ENCODE results near the gene CD48.
"Not testable (repeated sequence)": the region's sequence is repeated elsewhere in the genome, so short reads cannot be mapped to it uniquely, and the experiment has no call there.

CD48 gene

DNA sequence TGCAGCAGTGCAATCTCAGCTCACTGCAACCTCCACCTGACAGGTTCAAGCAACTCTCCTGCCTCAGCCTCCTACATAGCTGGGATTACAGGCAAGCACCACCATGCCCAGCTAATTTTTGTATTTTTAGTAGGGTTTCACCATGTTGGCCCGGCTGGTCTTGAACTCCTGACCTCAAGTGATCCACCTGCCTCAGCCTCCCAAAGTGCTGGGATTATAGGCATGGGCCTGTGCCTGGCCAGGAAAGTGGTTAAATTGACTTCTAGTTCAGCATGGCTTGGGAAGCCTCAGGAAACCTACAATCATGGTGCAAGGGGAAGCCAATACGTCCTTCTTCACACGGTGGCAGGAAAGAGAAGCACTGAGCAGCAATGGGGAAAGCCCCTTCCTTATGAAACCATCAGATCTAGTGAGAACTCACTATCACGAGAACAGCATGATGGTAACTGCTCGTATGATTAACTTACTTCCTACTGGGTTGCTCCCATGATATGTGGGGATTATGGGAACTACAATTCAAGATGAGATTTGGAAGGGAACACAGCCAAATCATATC lies 981 bp upstream of the CD48 start:
- DNase-seq (ENCODE audit: low read depth) = not testable (repeated sequence)

DNA sequence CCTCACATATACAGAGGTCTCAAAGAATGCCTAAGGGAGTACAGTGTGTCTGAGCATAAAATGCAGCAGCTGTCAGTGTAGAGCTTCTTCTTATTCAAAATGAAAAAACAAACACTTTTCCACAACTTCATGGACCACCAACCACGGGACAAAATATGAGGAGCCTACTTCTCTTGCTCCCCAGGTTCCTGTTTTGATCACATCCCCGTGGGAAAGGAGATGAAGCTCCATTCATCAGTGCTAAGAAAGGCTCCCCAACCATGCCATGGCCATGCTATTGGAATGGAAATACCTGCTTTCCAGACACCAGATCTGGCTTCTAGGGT lies 383 bp downstream of the CD48 start:
- no peak for DNase-seq (ENCODE audit: low read depth)

DNA sequence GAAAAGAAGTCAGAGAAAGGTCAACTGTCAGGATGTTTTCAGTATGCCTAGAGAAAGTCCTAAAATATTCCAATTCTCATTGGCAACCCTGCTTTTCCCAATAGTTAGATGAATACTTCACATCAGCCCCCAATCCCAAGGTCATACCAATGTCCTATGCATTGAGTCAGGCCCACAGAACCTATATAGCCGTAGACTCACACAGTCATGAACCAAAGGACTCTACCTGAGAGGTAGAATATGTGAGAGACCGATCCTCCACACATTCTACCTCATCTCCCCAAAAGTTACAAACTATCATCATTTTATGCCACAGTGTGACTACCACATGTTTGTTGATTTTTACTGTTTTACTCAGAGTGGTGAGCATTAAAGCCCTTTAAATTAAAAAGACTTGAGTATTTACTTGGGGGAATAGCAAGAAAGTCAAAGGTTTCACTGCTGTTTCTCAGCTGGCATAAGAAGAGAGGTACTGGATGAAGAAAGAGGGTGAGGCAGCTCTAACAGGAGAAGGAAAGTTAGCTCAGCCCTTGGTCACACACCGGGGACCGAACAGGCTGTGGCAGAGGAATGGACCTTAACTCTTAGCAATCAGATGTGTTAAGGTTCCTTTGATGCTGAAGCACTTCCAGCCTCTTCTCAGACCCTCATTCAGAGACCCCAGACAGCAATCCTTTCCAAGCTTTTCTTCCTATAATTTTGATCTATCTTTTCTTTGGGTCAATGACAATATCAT lies 937 bp downstream of the CD48 start:
- no peak for DNase-seq (ENCODE audit: low read depth)

DNA sequence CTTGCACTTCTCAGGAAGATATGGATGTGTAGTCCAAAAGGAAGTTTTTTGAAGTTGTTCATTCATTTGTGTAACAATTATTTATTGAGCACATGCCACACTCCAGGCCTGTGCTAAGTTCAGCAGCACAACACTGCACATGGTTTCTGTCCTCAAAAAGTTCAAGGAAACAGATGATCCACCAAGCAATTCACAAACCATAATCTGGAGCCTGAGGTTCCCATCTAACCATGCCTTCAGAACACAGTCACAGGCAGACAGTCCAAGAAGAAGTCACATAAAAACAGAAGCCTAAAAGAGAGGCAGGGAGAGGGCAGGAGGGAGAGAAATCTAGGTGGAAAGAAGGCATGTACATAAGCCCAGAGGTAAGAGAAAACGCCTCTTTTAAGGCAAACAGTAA lies 1.9 kb downstream of the CD48 start:
- no peak for DNase-seq (ENCODE audit: low read depth)

DNA sequence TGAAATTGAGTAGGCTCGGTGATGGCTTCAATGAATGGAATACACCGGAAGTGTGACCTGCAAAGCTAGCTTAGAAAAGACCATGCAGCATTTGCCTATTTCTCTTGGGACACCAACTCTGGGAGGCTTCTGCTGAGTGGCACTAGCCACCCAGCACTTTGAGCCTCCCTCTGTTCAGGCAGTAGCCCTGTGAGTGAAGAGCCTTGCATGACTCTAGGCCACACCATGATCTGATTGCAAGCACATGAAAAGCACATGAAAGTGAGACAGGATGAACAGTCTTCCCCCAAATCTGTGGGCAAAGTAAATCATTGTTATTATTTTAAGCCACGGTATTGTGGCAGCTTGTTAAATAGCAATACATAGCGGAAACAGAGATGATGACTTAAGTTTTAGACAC lies 2.8 kb downstream of the CD48 start:
- no peak for DNase-seq (ENCODE audit: low read depth)

DNA sequence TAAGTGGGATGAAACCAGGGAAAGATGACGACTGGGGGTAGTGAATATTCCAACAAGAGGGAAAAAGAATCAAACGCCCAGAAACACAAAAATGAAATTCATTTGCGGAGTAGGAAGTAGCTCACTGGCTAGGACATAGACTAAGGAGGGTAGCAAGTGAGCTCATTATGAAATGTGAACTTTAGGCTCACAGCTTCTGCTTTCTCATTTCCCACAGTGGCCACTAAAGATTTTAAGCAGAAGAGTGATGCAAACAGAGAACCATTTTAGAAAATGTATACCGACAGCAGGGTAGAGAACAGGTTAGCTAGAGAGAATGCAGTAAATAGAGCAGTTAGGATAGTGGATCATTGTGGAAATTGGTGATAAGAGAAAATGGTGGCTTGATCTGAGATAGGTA lies 3.5 kb downstream of the CD48 start:
- no peak for DNase-seq (ENCODE audit: low read depth)

- DNase-seq (ENCODE audit: low read depth) = no peak
These were observed 4.2 kb downstream of the CD48 start for GRCh38 chr1:160707236-160708064.

- DNase-seq (ENCODE audit: low read depth) = no peak
These were observed 4.9 kb downstream of the CD48 start for GRCh38 chr1:160706526-160707235.

GRCh38 chr1:160705742-160706141 lies 5.9 kb downstream of the CD48 start:
- DNase-seq (ENCODE audit: low read depth) = no peak

- not testable (repeated sequence) for DNase-seq (ENCODE audit: low read depth)
These were observed 6.4 kb downstream of the CD48 start for GRCh38 chr1:160705212-160705621.

DNA sequence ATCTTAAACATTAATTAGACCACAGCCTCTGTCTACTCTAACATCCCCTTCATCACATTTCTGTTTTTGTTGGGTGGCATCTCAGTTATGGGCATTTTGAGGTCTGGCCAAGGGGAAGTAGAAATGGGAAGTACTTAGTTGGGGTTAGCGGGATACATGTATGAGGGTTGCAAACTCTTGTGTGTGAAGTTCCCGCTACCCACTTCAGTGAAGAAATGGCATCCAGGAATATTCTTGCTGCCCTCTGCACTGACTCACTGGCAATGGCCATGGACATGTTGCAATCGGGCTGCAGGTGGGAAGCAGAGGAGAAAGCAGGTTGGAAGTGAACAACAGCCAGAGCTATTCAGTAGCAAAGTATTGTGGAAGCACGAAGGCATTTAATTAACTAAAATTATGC lies 7.4 kb downstream of the CD48 start:
- no peak for DNase-seq (ENCODE audit: low read depth)

DNA sequence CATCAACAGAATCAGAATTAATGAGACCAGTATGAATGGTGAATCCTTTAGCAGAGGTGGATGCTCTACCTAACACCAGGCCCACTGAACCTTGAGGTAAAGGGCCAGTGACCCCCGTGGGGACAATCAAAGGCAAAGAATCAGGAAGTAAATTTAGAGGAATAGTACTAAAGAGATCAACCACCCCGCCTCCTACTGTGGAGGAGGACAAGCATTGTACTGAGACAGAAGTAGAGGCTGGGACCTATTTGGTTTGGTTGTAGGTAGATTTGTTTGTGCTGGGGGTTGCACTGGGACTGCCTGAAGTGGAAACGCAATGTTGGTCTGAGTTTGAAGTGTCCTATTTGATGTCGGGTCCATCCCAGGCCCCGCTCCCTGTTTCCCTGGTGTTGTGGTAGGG lies 9.5 kb downstream of the CD48 start:
- DNase-seq (ENCODE audit: low read depth) = no peak

DNA sequence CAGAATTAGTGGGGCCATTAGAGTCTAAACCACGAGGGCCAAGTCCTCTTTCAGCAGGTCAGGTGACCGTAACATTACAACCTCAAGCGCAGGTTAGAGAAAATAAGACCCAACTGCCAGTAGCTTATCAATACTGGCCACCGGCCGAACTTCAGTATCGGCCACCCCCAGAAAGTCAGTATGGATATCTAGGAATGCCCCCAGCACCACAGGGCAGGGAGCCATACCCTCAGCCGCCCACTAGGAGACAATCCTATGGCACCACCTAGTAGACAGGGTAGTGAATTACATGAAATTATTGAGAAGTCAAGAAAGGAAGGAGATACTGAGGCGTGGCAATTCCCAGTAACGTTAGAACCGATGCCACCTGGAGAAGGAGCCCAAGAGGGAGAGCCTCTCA lies 19.2 kb downstream of the CD48 start:
- not testable (repeated sequence) for DNase-seq (ENCODE audit: low read depth)

GRCh38 chr1:160685266-160685665 lies 26.4 kb downstream of the CD48 start:
- DNase-seq (ENCODE audit: low read depth) = no peak

DNA sequence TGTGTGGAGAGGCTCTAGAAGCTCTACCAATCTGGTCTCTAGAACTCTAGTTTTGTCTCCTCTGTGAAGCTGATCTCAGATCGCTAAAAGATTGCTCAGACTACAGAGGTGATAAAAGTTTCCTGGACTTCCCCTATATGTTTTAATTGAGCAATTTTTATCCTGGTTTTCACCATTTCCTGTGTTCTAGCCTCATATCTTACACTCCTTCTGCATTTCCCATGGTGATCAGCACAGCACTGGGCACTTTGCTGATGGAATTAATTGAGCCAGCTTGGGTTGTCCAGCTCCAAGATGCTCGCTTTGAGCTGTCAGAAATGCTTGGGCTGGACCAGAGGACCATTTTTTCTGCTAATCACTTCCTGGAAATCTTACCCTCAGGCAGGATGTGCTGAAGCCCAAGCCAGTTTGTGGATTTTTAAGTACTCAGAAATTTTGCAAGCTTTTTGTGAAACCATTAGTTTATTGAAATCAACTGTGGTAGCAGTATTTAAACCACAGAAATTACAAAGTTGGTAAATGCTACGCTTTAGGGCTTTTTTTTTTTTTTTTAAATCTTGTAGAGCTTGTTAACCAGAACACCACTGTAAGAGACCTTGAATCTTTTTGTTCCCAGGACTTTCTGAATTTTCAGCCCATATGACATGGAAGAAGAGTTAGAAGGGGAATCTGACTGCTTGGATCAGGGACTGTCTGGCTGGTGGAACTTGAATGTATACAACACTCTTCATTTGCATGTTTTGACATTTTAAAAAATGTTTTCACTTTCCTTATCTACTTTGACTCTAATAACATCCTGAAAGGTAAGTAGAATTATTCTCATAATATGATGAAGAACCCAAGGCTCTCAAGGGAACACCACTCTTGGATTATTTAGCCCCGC lies 28.4 kb downstream of the CD48 start:
- DNase-seq (ENCODE audit: low read depth) = no peak

DNA sequence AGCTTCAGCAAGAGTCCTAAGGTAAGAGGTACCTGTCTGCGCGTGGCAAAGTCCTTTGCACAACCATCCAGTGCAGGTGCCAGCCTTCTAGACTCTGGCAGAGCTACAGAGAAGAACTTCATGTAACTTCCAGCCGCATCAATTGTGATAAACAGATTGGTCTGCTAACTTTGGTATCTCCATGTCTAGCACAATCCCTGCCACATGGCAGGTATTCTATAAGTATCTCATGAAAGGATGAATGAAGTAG lies 29.8 kb downstream of the CD48 start:
- DNase-seq (ENCODE audit: low read depth) = no peak

GRCh38 chr1:160681066-160681890 lies 30.3 kb downstream of the CD48 start:
- peak; percentile 82 for DNase-seq (ENCODE audit: low read depth)

DNA sequence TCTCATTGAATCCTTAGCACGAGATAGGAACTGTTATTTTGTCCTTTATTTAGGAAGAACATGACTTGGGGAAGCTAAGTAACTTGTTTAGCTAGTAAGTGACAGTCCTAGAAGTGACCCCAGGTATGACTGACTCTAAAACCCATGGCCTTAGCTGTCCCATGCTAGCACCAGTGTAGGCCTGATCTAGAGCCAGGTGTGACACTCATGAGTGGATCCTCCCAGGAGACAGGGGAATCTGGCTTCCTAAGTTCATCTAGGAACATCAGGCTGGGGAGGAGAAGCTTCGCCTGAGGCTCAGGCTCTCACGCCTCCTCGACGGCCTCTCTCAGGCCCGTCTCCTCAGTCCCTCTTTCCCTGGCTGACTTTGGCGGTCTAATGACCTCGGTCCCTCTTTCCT lies 31.2 kb downstream of the CD48 start:
- DNase-seq (ENCODE audit: low read depth) = no peak

- no peak for DNase-seq (ENCODE audit: low read depth)
These were observed 31.7 kb downstream of the CD48 start for GRCh38 chr1:160679893-160680292.

- no peak for DNase-seq (ENCODE audit: low read depth)
These were observed 34.6 kb downstream of the CD48 start for GRCh38 chr1:160676869-160677597.

Measured in activated gamma-delta T cell treated with anti-CD3 and anti-CD28 coated beads, Interleukin-2, amount 50 U/mL, for 16 hours (primary cell).